Activated B cell treated with CpG ODN at 0.5 μM for 24 hours (primary cell): Measurements from ENCODE around the gene WEE1. TPM values are rescaled to one million over a fixed set of nuclear protein-coding genes. Genes with fewer than 3 reads are reported as not detected.
"Not testable (repeated sequence)": the region's sequence is repeated elsewhere in the genome, so short reads cannot be mapped to it uniquely, and the experiment has no call there.

Source experiments
- ATAC-seq: fragments of 200-7000 bp; cut with Tn5 transposase; one replicate; pipeline ENCODE4 v1.10.0; 2021; ENCODE audit warnings: low read depth, mild to moderate bottlenecking, moderate library complexity
- CTCF ChIA-PET: fragments of 350-600 bp; sonication (Branson Sonifier 250); formaldehyde crosslinking; loops from one replicate; lab custom pipeline; 2021; ENCODE audit warnings: antibody characterized with exemption; lab: Charles Lee
- POLR2A ChIA-PET: fragments of 350-600 bp; sonication (Branson Sonifier 250); formaldehyde crosslinking; loops from one replicate; lab custom pipeline; 2021; ENCODE audit warnings: antibody characterized with exemption; lab: Charles Lee
- DNase-seq: peaks from one replicate; pipeline ENCODE4 v3.0.0; 2022
- H3K27ac Mint-ChIP-seq: one replicate; pipeline ENCODE4 v1.8.0; 2020; ENCODE audit warnings: mixed read lengths
- H3K27me3 Mint-ChIP-seq: one replicate; pipeline ENCODE4 v1.8.0; 2021; ENCODE audit warnings: mixed read lengths
- H3K36me3 Mint-ChIP-seq: one replicate; pipeline ENCODE4 v1.8.0; 2021; ENCODE audit warnings: low read depth, mixed read lengths
- H3K4me1 Mint-ChIP-seq: one replicate; pipeline ENCODE4 v1.8.0; 2021; ENCODE audit warnings: mixed read lengths
- H3K4me3 Mint-ChIP-seq: one replicate; pipeline ENCODE4 v1.8.0; 2020; ENCODE audit warnings: mild to moderate bottlenecking, mixed read lengths
- H3K9me3 Mint-ChIP-seq: one replicate; pipeline ENCODE4 v1.8.0; 2020; ENCODE audit warnings: mixed read lengths
- CTCF ChIP-seq: fragments of 200-600 bp; IDR thresholded peaks from one replicate; pipeline ENCODE4 v1.8.0; 2022; ENCODE audit warnings: antibody characterized with exemption, mild to moderate bottlenecking
- intact Hi-C: fragments of 100-400 bp; cut with micrococcal nuclease; formaldehyde crosslinking; loops from one replicate; pipeline ENCODE4 v1.15.1; 2024
- total RNA-seq: library from RNA; stranded (reverse); gene quantifications from 2 replicates; pipeline ENCODE4 v1.2.3, GENCODE V29; 2022

WEE1 gene
- total RNA-seq, 1 donor from 2014 or later = 33.7 TPM

- ChIA-PET CTCF (interaction anchor here (0.6 to 1.0 kb wide), 3 partner anchors 11 to 131 kb away, joined by 3 to 6 read pairs (median 3); no protein-coding TSS in a partner anchor), POLR2A (interaction anchor here (0.6 to 4.6 kb wide), 17 partner anchors 10 to 160 kb away, joined by 3 to 53 read pairs (median 8); partner anchors contain the start of genes SWAP70 and ZNF143)
- Mint-ChIP-seq H3K27me3 (no peaks in the 10 kb centered on the region), H3K4me3 (peak overlapping the region; percentile 73), H3K9me3 (no peaks in the 10 kb centered on the region), H3K4me1 (peaks cover 73% of the 10 kb centered on the region), H3K36me3 (peaks cover 2% of the 10 kb centered on the region), H3K27ac (peak overlapping the region; percentile 88)
- DNase-seq (no peak), ATAC-seq (no peak)
- TF ChIP-seq CTCF = no peak
- intact Hi-C loops = loop anchor here (1.0 kb wide), 2 partner anchors 8 to 42 kb away; no protein-coding TSS in a partner anchor
Measured at GRCh38 chr11:9619971-9620370, 46.5 kb downstream of the WEE1 start.

- DNase-seq, H3K36me3 Mint-ChIP-seq, H3K27me3 Mint-ChIP-seq, H3K9me3 Mint-ChIP-seq, intact Hi-C loops, ATAC-seq, H3K4me3 Mint-ChIP-seq: not testable (repeated sequence)
- CTCF ChIA-PET = interaction anchor here (1.5 kb wide), 1 partner anchor 8 kb away, joined by 3 read pairs; no protein-coding TSS in a partner anchor
- POLR2A ChIA-PET = interaction anchor here (1.2 kb wide), 1 partner anchor 71 kb away, joined by 3 read pairs; no protein-coding TSS in a partner anchor
- Mint-ChIP-seq H3K27ac (peak overlapping the region; percentile 19), H3K4me1 (peaks cover 73% of the 10 kb centered on the region)
Measured at GRCh38 chr11:9622353-9622752, 48.9 kb downstream of the WEE1 start.

GRCh38 chr11:9623053-9623452, 49.6 kb downstream of the WEE1 start:
- peaks cover 68% of the 10 kb centered on the region for H3K4me1 Mint-ChIP-seq

GRCh38 chr11:9624448-9624847, 51.0 kb downstream of the WEE1 start:
- Mint-ChIP-seq H3K4me3 (no peak overlapping the region), H3K27ac (peak overlapping the region; percentile 59), H3K27me3 (no peaks in the 10 kb centered on the region), H3K36me3 (no peaks in the 10 kb centered on the region), H3K4me1 (peaks cover 67% of the 10 kb centered on the region), H3K9me3 (no peaks in the 10 kb centered on the region)
- no peak for ATAC-seq
- no peak for TF ChIP-seq CTCF
- no peak for DNase-seq
- ChIA-PET CTCF (interaction anchor here (2.0 kb wide), 1 partner anchor 124 kb away, joined by 7 read pairs; no protein-coding TSS in a partner anchor), POLR2A (interaction anchor here (1.2 to 1.6 kb wide), 5 partner anchors 15 to 130 kb away, joined by 3 to 5 read pairs (median 4); partner anchors contain the start of gene SWAP70)
- intact Hi-C loops = no loop called here

More at GRCh38 chr11:9623053-9623452, 49.6 kb downstream of the WEE1 start:
- H3K36me3 Mint-ChIP-seq, H3K9me3 Mint-ChIP-seq, ATAC-seq, DNase-seq, H3K27ac Mint-ChIP-seq, H3K4me3 Mint-ChIP-seq, POLR2A ChIA-PET, intact Hi-C loops, H3K27me3 Mint-ChIP-seq: not testable (repeated sequence)
- CTCF ChIA-PET = interaction anchor here (1.5 kb wide), 1 partner anchor 9 kb away, joined by 3 read pairs; no protein-coding TSS in a partner anchor

GRCh38 chr11:9625162-9625561, 51.7 kb downstream of the WEE1 start:
- peak overlapping the region; percentile 24 for H3K4me3 Mint-ChIP-seq
- intact Hi-C loops = no loop called here
- ChIA-PET POLR2A (interaction anchor here (1.4 kb wide), 2 partner anchors 15 to 39 kb away, joined by 3 to 4 read pairs; partner anchors contain the start of gene SWAP70), CTCF (interaction anchor here (2.0 kb wide), 1 partner anchor 123 kb away, joined by 7 read pairs; no protein-coding TSS in a partner anchor)
- H3K4me1 Mint-ChIP-seq = peaks cover 66% of the 10 kb centered on the region
- no peaks in the 10 kb centered on the region for H3K27me3 Mint-ChIP-seq
- DNase-seq (no peak), ATAC-seq (no peak)
- H3K27ac Mint-ChIP-seq = no peak overlapping the region
- H3K36me3 Mint-ChIP-seq = no peaks in the 10 kb centered on the region
- H3K9me3 Mint-ChIP-seq = no peaks in the 10 kb centered on the region
- no peak for TF ChIP-seq CTCF

GRCh38 chr11:9625728-9626127, 52.3 kb downstream of the WEE1 start:
- CTCF ChIA-PET = interaction anchor here (2.0 kb wide), 1 partner anchor 122 kb away, joined by 7 read pairs; no protein-coding TSS in a partner anchor
- H3K4me1 Mint-ChIP-seq = peaks cover 64% of the 10 kb centered on the region
- intact Hi-C loops = no loop called here

More at GRCh38 chr11:9625728-9626127, 52.3 kb downstream of the WEE1 start:
- no peak for TF ChIP-seq CTCF
- no peak overlapping the region for H3K4me3 Mint-ChIP-seq
- POLR2A ChIA-PET = interaction anchor here (1.4 kb wide), 1 partner anchor 38 kb away, joined by 3 read pairs; the partner anchor contains the start of gene SWAP70
- H3K36me3 Mint-ChIP-seq = no peaks in the 10 kb centered on the region
- ATAC-seq = no peak
- no peak for DNase-seq
- no peaks in the 10 kb centered on the region for H3K27me3 Mint-ChIP-seq
- H3K9me3 Mint-ChIP-seq = no peaks in the 10 kb centered on the region
- peak overlapping the region; percentile 42 for H3K27ac Mint-ChIP-seq
